ENCODE data around the gene C1QTNF5.

C1QTNF5 gene

GRCh38 chr11:119373059-119373920, 32.6 kb upstream of the C1QTNF5 start:
- no peak for DNase-seq (ENCODE audit: low read depth)

- no peak for DNase-seq (ENCODE audit: low read depth)
These were observed 31.8 kb upstream of the C1QTNF5 start for GRCh38 chr11:119372260-119373058.

GRCh38 chr11:119371778-119372182, 31.1 kb upstream of the C1QTNF5 start:
- DNase-seq (ENCODE audit: low read depth): no peak

GRCh38 chr11:119371067-119371601, 30.5 kb upstream of the C1QTNF5 start:
- no peak for DNase-seq (ENCODE audit: low read depth)

- DNase-seq (ENCODE audit: low read depth): no peak
These were observed 29.9 kb upstream of the C1QTNF5 start for GRCh38 chr11:119370486-119371046.

- no peak for DNase-seq (ENCODE audit: low read depth)
These were observed 28.6 kb upstream of the C1QTNF5 start for GRCh38 chr11:119369132-119369925.

GRCh38 chr11:119368121-119369034, 27.7 kb upstream of the C1QTNF5 start:
- DNase-seq (ENCODE audit: low read depth): no peak

GRCh38 chr11:119367661-119368120, 27.0 kb upstream of the C1QTNF5 start:
- DNase-seq (ENCODE audit: low read depth): peak; percentile 35

GRCh38 chr11:119366690-119367620, 26.3 kb upstream of the C1QTNF5 start:
- no peak for DNase-seq (ENCODE audit: low read depth)

- no peak for DNase-seq (ENCODE audit: low read depth)
These were observed 24.4 kb upstream of the C1QTNF5 start for GRCh38 chr11:119365071-119365591.

GRCh38 chr11:119363851-119364590, 23.3 kb upstream of the C1QTNF5 start:
- no peak for DNase-seq (ENCODE audit: low read depth)

GRCh38 chr11:119363081-119363850, 22.6 kb upstream of the C1QTNF5 start:
- no peak for DNase-seq (ENCODE audit: low read depth)

- DNase-seq (ENCODE audit: low read depth): no peak
These were observed 22.0 kb upstream of the C1QTNF5 start for GRCh38 chr11:119362741-119363080.

- no peak for DNase-seq (ENCODE audit: low read depth)
These were observed 21.4 kb upstream of the C1QTNF5 start for GRCh38 chr11:119361941-119362725.

- DNase-seq (ENCODE audit: low read depth): peak; percentile 89
These were observed 20.5 kb upstream of the C1QTNF5 start for GRCh38 chr11:119361056-119361787.

Data from iris pigment epithelial cell (primary cell).